ENCODE measurements around the gene LOXL4. TPM values are rescaled to one million over a fixed set of nuclear protein-coding genes. Genes with fewer than 3 reads are reported as not detected.

Gene LOXL4
- total and polyA plus RNA-seq, 2 donors (not counting 1 experiment from before 2014, with no cell fraction given): 0.12 TPM; not detected in 1

GRCh38 chr10:98252464-98252863 is 15.5 kb downstream of the LOXL4 start:
- Histone ChIP-seq H2AFZ (ENCODE audit: insufficient read depth, low read depth, low read length, poor library complexity, severe bottlenecking) (no peak overlapping the region), H3K27ac (ENCODE audit: low read length in 2 of 2) (no peak overlapping the region), H4K20me1 (ENCODE audit: control insufficient read depth, insufficient read depth, low read length, poor library complexity, severe bottlenecking) (no peaks in the 10 kb centered on the region), H3K36me3 (replicated peaks in 1 of 2; ENCODE audit: control extremely low read depth in 1 of 2, control insufficient read depth in 1 of 2, extremely low read depth in 1 of 2, insufficient read depth in 2 of 2, low read length in 1 of 2) (peaks cover 0 to 20% of the 10 kb centered on the region in 2 experiments), H3K4me3 (ENCODE audit: control extremely low read depth in 1 of 5, extremely low read depth in 1 of 5, insufficient read depth in 1 of 5, low read depth in 2 of 5, low read length in 4 of 5) (no peak overlapping the region), H3K4me2 (replicated peaks; ENCODE audit: low read depth, low read length, poor library complexity, severe bottlenecking) (no peak overlapping the region), H3K9ac (ENCODE audit: low read length) (no peak overlapping the region), H3K9me3 (ENCODE audit: control extremely low read depth in 1 of 3, control insufficient read depth in 2 of 3, insufficient read depth in 1 of 3, low read length in 2 of 3) (no peaks in the 10 kb centered on the region), H3K4me1 (ENCODE audit: control insufficient read depth in 2 of 2, insufficient read depth in 2 of 2, low read length in 2 of 2) (no peaks in the 10 kb centered on the region), H3K79me2 (ENCODE audit: control insufficient read depth, insufficient read depth, low read length) (no peaks in the 10 kb centered on the region), H3K27me3 (replicated peaks in 1 of 4; ENCODE audit: control extremely low read depth in 1 of 4, control insufficient read depth in 3 of 4, insufficient read depth in 4 of 4, low read length in 3 of 4) (no peaks in the 10 kb centered on the region)
- Mint-ChIP-seq H3K4me3 (no peak overlapping the region), H3K4me1 (no peaks in the 10 kb centered on the region), H3K27me3 (no peaks in the 10 kb centered on the region), H3K9me3 (ENCODE audit: insufficient read depth) (no peaks in the 10 kb centered on the region), H3K27ac (no peak overlapping the region)
- ChIA-PET CTCF (no interaction called here), POLR2A (no interaction called here)
- DNase-seq (no peak), ATAC-seq (ENCODE audit: low read depth) (no peak)
- no peak for TF ChIP-seq EZH2 (IDR thresholded peaks at IDR 0.05; ENCODE audit: borderline replicate concordance, insufficient read depth, low read depth, low read length, poor library complexity, severe bottlenecking)
- TF ChIP-seq CTCF (IDR thresholded peaks at IDR 0.05): no peak
- intact Hi-C loops (cut with micrococcal nuclease): no loop called here
- WGBS (ENCODE audit: insufficient coverage): 95% methylated on average over 4 of the region's 7 CpGs

- Histone ChIP-seq H3K79me2 (ENCODE audit: control insufficient read depth, insufficient read depth, low read length) (no peaks in the 10 kb centered on the region), H3K36me3 (replicated peaks in 1 of 2; ENCODE audit: control extremely low read depth in 1 of 2, control insufficient read depth in 1 of 2, extremely low read depth in 1 of 2, insufficient read depth in 2 of 2, low read length in 1 of 2) (peaks cover 0 to 26% of the 10 kb centered on the region in 2 experiments), H3K4me3 (ENCODE audit: control extremely low read depth in 1 of 5, extremely low read depth in 1 of 5, insufficient read depth in 1 of 5, low read depth in 2 of 5, low read length in 4 of 5) (no peak overlapping the region), H2AFZ (ENCODE audit: insufficient read depth, low read depth, low read length, poor library complexity, severe bottlenecking) (no peak overlapping the region), H3K9me3 (ENCODE audit: control extremely low read depth in 1 of 3, control insufficient read depth in 2 of 3, insufficient read depth in 1 of 3, low read length in 2 of 3) (no peaks in the 10 kb centered on the region), H3K9ac (ENCODE audit: low read length) (no peak overlapping the region), H3K27me3 (replicated peaks in 1 of 4; ENCODE audit: control extremely low read depth in 1 of 4, control insufficient read depth in 3 of 4, insufficient read depth in 4 of 4, low read length in 3 of 4) (no peaks in the 10 kb centered on the region), H3K4me2 (replicated peaks; ENCODE audit: low read depth, low read length, poor library complexity, severe bottlenecking) (no peak overlapping the region), H4K20me1 (ENCODE audit: control insufficient read depth, insufficient read depth, low read length, poor library complexity, severe bottlenecking) (no peaks in the 10 kb centered on the region), H3K27ac (ENCODE audit: low read length in 2 of 2) (no peak overlapping the region), H3K4me1 (ENCODE audit: control insufficient read depth in 2 of 2, insufficient read depth in 2 of 2, low read length in 2 of 2) (no peaks in the 10 kb centered on the region)
- no peak for ATAC-seq (ENCODE audit: low read depth)
- no peak for DNase-seq
- TF ChIP-seq EZH2 (IDR thresholded peaks at IDR 0.05; ENCODE audit: borderline replicate concordance, insufficient read depth, low read depth, low read length, poor library complexity, severe bottlenecking) (no peak), CTCF (IDR thresholded peaks at IDR 0.05) (no peak)
- Mint-ChIP-seq H3K9me3 (ENCODE audit: insufficient read depth) (no peaks in the 10 kb centered on the region), H3K4me3 (no peak overlapping the region), H3K27me3 (no peaks in the 10 kb centered on the region), H3K27ac (no peak overlapping the region), H3K4me1 (no peaks in the 10 kb centered on the region)
- ChIA-PET CTCF (interaction anchor here (0.6 kb wide), 1 partner anchor 995 kb away, joined by 3 read pairs; no protein-coding TSS in a partner anchor), POLR2A (no interaction called here)
- 100% methylated on average over 6 of the region's 8 CpGs for WGBS (ENCODE audit: insufficient coverage)
- intact Hi-C loops (cut with micrococcal nuclease): no loop called here
Observed at GRCh38 chr10:98251399-98251798, 16.6 kb downstream of the LOXL4 start.

All from B cell (primary cell).